ENCODE results near the gene EPB41L4B.

- TF ChIP-seq CTCF (tag by site-specific recombination; IDR thresholded peaks at IDR 0.05) (no peak), ZNF175 (tag by site-specific recombination; IDR thresholded peaks at IDR 0.05) (no peak), ZNF530 (tag by site-specific recombination; IDR thresholded peaks at IDR 0.05; ENCODE audit: low read depth) (no peak), ZBTB20 (tag by site-specific recombination; IDR thresholded peaks at IDR 0.05) (no peak), PRDM4 (tag by site-specific recombination; IDR thresholded peaks at IDR 0.05) (no peak), ZBTB8A (tag by site-specific recombination; IDR thresholded peaks at IDR 0.05) (no peak), ZSCAN30 (tag by site-specific recombination; IDR thresholded peaks at IDR 0.05) (no peak), ZNF560 (tag by site-specific recombination; IDR thresholded peaks at IDR 0.05; ENCODE audit: borderline replicate concordance) (no peak), ZNF274 (IDR thresholded peaks at IDR 0.05; ENCODE audit: low read length) (no peak), ZNF274 (tag by site-specific recombination; IDR thresholded peaks at IDR 0.05; ENCODE audit: borderline replicate concordance) (no peak), ZNF362 (tag by site-specific recombination; IDR thresholded peaks at IDR 0.05) (no peak)
Observed at GRCh38 chr9:109166771-109167601, 153.9 kb downstream of the EPB41L4B start, which contains the start of gene FRRS1L.

Data from HEK293 (cell line).